ENCODE measurements around the gene APBA2.

APBA2 gene

DNA sequence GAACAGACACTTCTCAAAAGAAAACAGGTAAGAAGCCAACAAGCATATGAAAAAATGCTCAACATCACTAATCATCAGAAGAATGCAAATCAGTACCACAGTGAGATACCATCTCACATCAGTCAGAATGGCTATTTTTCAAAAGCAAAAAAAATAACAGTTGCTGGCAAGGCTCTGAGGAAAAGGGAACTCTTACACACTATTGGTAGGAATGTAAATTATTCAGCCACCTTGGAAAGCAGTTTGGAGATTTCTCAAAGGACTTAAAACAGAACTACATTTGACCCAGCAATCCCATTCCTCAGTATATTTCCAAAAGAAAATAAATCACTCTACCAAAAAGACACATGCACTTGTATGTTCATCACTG, 95.6 kb downstream of the APBA2 start:
- ChIA-PET CTCF (no interaction called here), POLR2A (no interaction called here)
- TF ChIP-seq CTCF (IDR thresholded peaks at IDR 0.05; ENCODE audit: control extremely low read depth, extremely low read depth, low read depth, missing control alignments) = no peak
- DNase-seq (ENCODE audit: extremely low spot score) = no peak

DNA sequence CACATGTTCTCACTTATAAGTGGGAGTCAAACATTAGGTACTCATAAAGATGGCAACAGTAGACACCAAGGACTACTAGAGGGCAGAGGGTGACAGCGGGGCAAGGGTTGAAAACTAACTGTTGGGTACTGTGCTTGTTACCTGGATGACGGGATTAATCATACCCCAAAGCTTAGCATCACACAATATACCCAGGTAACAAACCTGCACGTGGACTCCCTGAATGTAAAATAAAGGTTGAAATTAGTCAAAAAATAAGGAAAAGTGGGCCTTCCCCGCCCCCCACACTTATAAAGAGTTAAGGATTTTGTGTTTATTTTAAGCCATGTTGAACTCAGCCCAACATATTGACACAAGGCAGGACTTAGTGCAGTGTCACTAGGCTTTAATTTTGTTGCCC, 96.1 kb downstream of the APBA2 start:
- CTCF ChIA-PET = no interaction called here
- no peak for DNase-seq (ENCODE audit: extremely low spot score)
- POLR2A ChIA-PET = no interaction called here

GRCh38 chr15:28982886-28983285, 97.1 kb downstream of the APBA2 start:
- no peak for DNase-seq (ENCODE audit: extremely low spot score)
- CTCF ChIA-PET = no interaction called here
- POLR2A ChIA-PET = no interaction called here
- no peak for TF ChIP-seq CTCF (IDR thresholded peaks at IDR 0.05; ENCODE audit: control extremely low read depth, extremely low read depth, low read depth, missing control alignments)

More for the DNA sequence above, 96.1 kb downstream of the APBA2 start:
- TF ChIP-seq CTCF (IDR thresholded peaks at IDR 0.05; ENCODE audit: control extremely low read depth, extremely low read depth, low read depth, missing control alignments) = no peak

DNA sequence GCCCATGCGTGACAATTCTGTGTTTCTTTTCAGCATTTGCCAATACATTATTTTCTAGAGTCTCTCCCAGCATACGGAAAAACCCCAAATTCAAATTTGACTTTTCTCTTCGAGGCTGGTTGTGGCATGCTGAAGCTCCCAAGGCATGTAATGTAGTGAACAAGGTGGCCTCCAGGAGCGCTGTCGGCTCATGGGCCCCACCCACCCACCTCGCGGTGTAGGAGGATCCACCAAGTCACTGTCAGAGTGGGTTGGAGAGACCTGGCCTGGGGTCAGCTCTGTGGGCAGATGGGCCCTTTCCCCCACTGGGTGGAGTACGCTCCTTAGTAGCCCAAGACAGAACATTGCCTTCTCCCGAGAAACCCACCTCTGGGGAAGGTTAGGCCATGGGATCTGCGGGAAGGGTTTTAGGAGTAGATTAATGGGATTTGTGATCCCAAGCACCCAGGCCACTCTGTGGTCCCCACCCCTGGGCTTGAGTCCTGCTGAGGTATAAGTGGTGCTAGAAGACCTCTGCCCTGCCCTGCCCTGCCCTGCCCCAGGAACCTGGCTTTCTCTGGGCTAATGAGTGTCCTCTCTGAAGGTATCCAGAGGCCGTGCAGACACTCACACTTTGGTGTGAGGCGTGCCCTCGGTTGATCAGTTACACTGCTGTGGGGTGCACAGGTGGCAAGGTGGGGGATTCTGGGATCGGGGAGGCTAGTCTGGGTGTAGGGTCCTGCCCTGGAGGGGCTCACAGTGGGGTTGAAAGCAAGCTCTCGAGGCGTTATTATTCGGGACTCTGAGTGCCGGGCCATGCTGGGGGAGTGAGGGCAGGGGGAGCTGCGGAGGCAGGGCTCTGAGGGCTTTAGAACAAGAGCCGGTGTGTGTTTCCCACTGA, 97.9 kb downstream of the APBA2 start:
- POLR2A ChIA-PET = no interaction called here
- DNase-seq (ENCODE audit: extremely low spot score) = no peak
- TF ChIP-seq CTCF (IDR thresholded peaks at IDR 0.05; ENCODE audit: control extremely low read depth, extremely low read depth, low read depth, missing control alignments) = no peak
- CTCF ChIA-PET = no interaction called here

DNA sequence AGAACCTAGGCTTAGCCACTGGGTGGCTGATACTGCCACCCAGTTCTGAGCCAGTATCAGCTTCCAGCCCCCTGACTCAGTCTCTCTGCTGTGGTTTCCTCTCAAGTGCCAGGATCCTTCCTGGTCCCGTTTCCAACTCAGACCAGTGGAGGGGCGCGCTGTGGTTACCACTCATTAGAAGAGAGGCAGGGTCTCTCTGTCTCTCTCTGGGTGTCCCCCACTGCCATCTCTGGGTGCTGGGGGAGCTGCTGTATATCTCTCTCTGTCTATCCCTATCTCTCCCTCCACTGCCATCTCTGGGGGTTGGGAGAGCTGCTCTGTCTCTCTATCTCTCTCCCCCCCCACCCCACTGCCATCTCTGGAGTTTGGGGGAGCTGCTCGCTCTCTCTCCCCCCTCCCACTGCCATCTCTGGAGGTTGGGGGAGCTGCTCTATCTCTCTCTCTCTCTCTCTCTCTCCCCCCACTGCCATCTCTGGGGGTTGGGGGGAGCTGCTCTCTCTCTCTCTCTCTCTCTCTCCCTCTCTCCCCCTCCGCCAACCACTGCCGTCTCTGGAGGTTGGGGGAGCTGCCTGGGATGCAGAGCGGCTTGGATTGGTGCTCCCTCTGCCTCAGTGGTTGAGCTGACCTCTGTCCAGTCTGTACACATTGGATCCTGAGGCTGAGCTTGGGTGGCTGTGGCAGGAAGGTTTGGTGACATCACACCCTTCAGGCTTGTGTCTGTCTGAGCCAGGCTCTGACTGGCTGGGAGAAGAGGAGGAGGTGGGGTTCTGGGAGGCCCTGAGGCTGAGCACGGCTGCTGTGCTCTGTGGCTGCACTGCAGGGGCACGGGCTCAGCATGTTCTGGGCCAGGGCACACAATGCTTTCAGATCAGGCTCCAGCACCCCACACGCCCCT, 98.9 kb downstream of the APBA2 start:
- DNase-seq (ENCODE audit: extremely low spot score) = no peak
- POLR2A ChIA-PET = no interaction called here
- no peak for TF ChIP-seq CTCF (IDR thresholded peaks at IDR 0.05; ENCODE audit: control extremely low read depth, extremely low read depth, low read depth, missing control alignments)
- CTCF ChIA-PET = no interaction called here

- CTCF ChIA-PET = no interaction called here
- no peak for TF ChIP-seq CTCF (IDR thresholded peaks at IDR 0.05; ENCODE audit: control extremely low read depth, extremely low read depth, low read depth, missing control alignments)
Measured at GRCh38 chr15:28985316-28985645, 99.5 kb downstream of the APBA2 start.

More at GRCh38 chr15:28985316-28985645, 99.5 kb downstream of the APBA2 start:
- POLR2A ChIA-PET = no interaction called here
- DNase-seq (ENCODE audit: extremely low spot score) = no peak
